Measurements from ENCODE around the gene CPA1. TPM values are rescaled to one million over a fixed set of nuclear protein-coding genes. Genes with fewer than 3 reads are reported as not detected.
A peak's percentile ranks its signal among the peaks of the same experiment; 100 is the strongest.

Gene CPA1
- total RNA-seq, 1 experiment from 2014 or later: not detected

GRCh38 chr7:130366564-130366963 is 13.7 kb upstream of the CPA1 start:
- Histone ChIP-seq H3K9ac (ENCODE audit: extremely low read depth, insufficient read length, low read length) (no peak overlapping the region), H3K9me3 (ENCODE audit: control insufficient read depth, low read depth, low read length) (no peaks in the 10 kb centered on the region), H2BK15ac (ENCODE audit: low read depth, low read length) (no peak overlapping the region), H3K27ac (ENCODE audit: insufficient read length, low read depth, low read length) (no peak overlapping the region), H2AK5ac (ENCODE audit: insufficient read length, low read length) (no peak overlapping the region), H3K79me1 (ENCODE audit: insufficient read depth, low read depth, low read length, poor library complexity, severe bottlenecking) (no peaks in the 10 kb centered on the region), H3K14ac (ENCODE audit: insufficient read depth, low read length) (no peak overlapping the region), H4K5ac (ENCODE audit: insufficient read length, low read depth, low read length) (no peak overlapping the region), H2AFZ (ENCODE audit: low read length) (no peak overlapping the region), H3K4ac (ENCODE audit: low read depth, low read length) (no peak overlapping the region), H3K23ac (ENCODE audit: insufficient read length, low read depth, low read length) (no peak overlapping the region), H4K8ac (replicated peaks; ENCODE audit: insufficient read length, low read depth, low read length) (no peak overlapping the region), H3K4me1 (ENCODE audit: insufficient read depth, low read length) (no peaks in the 10 kb centered on the region; the same call in 1 of the 2 replicates), H3K79me2 (ENCODE audit: insufficient read depth, low read length) (no peaks in the 10 kb centered on the region), H3K56ac (ENCODE audit: insufficient read length, low read depth, low read length) (no peak overlapping the region), H3T11ph (ENCODE audit: low read length) (no peak overlapping the region), H2BK20ac (ENCODE audit: low read depth, low read length, poor library complexity, severe bottlenecking) (no peak overlapping the region), H3K18ac (ENCODE audit: insufficient read length, low read depth, low read length) (peak overlapping the region; percentile 30), H2BK5ac (ENCODE audit: insufficient read length, low read length) (no peak overlapping the region), H2BK120ac (ENCODE audit: low read depth, low read length, poor library complexity, severe bottlenecking) (no peak overlapping the region), H3K23me2 (ENCODE audit: insufficient read length, low read depth, low read length, poor library complexity, severe bottlenecking) (no peaks in the 10 kb centered on the region), H3K4me2 (ENCODE audit: insufficient read depth, insufficient read length, low read length) (no peak overlapping the region), H2BK12ac (ENCODE audit: insufficient read length, low read depth, low read length) (no peak overlapping the region), H4K20me1 (ENCODE audit: control insufficient read depth, insufficient read depth, insufficient read length) (no peaks in the 10 kb centered on the region), H4K91ac (ENCODE audit: insufficient read length, low read depth, low read length) (no peak overlapping the region), H3K27me3 (ENCODE audit: insufficient read depth, low read length) (no peaks in the 10 kb centered on the region)
- H3K4me1 Mint-ChIP-seq: peaks cover 15 to 21% of the 10 kb centered on the region in 2 experiments
- H3K4me3 Mint-ChIP-seq: no peak overlapping the region
- no peak for DNase-seq
- H3K27me3 Mint-ChIP-seq (ENCODE audit: low read depth): no peaks in the 10 kb centered on the region; the same call in 1 of the 2 replicates
- H3K27ac Mint-ChIP-seq: no peak overlapping the region
- no CpG with 5 or more reads among the region's 6 CpGs for WGBS (ENCODE audit: extremely low coverage, insufficient read length, low lambda C conversion rate)
- no peaks in the 10 kb centered on the region; a peak in 1 of 5 replicates for H3K9me3 Mint-ChIP-seq
- H3K36me3 Mint-ChIP-seq (ENCODE audit: insufficient read depth in 1 of 3, low read depth in 3 of 3): no peaks in the 10 kb centered on the region
- TF ChIP-seq CTCF (conservative IDR thresholded peaks at IDR 0.05): no peak
